ENCODE results near the gene OMG. TPM values are rescaled to one million over a fixed set of nuclear protein-coding genes. Genes with fewer than 3 reads are reported as not detected.
A peak's percentile ranks its signal among the peaks of the same experiment; 100 is the strongest.

Gene OMG
- total RNA-seq, 4 donors from 2014 or later, result not detected

- no peaks in the 10 kb centered on the region for H3K27me3 ChIP-seq
- DNase-seq (ENCODE audit: low spot score in 2 of 2), result no peak
Observed at GRCh38 chr17:31252741-31253140, 44.3 kb downstream of the OMG start.

GRCh38 chr17:31251970-31252328 is 45.1 kb downstream of the OMG start:
- H3K9me3 ChIP-seq, result no peaks in the 10 kb centered on the region
- peak overlapping the region in 1 of 4 donors; percentile 2 for H3K27ac ChIP-seq
- H3K27me3 ChIP-seq, result no peaks in the 10 kb centered on the region
- no peak for DNase-seq (ENCODE audit: low spot score in 2 of 2)
- peaks cover 0 to 28% (median 4%) of the 10 kb centered on the region in 4 donors for H3K4me1 ChIP-seq
- TF ChIP-seq CTCF (IDR thresholded peaks at IDR 0.05), result no peak
- peaks cover 0 to 18% (median 0%) of the 10 kb centered on the region in 3 donors for H3K36me3 ChIP-seq
- no peak overlapping the region for H3K4me3 ChIP-seq

More at GRCh38 chr17:31252741-31253140, 44.3 kb downstream of the OMG start:
- no peak overlapping the region for H3K4me3 ChIP-seq
- no peaks in the 10 kb centered on the region for H3K9me3 ChIP-seq
- H3K36me3 ChIP-seq, result peaks cover 0 to 17% (median 0%) of the 10 kb centered on the region in 3 donors
- TF ChIP-seq POLR2A (IDR thresholded peaks at IDR 0.05), result no peak
- TF ChIP-seq EP300 (IDR thresholded peaks at IDR 0.05), result no peak
- H3K27ac ChIP-seq, result no peak overlapping the region
- peaks cover 0 to 28% (median 4%) of the 10 kb centered on the region in 4 donors for H3K4me1 ChIP-seq
- WGBS, 2 donors, result 35 to 50% methylated on average over 1 of the region's 1 CpG

GRCh38 chr17:31251105-31251969 is 45.7 kb downstream of the OMG start:
- no peaks in the 10 kb centered on the region for H3K27me3 ChIP-seq
- no peak for DNase-seq (ENCODE audit: low spot score in 2 of 2)
- peaks cover 0 to 18% (median 0%) of the 10 kb centered on the region in 3 donors for H3K36me3 ChIP-seq
- H3K4me1 ChIP-seq, result peaks cover 0 to 28% (median 4%) of the 10 kb centered on the region in 4 donors
- no peak overlapping the region for H3K4me3 ChIP-seq
- WGBS, 2 donors, result 70 to 73% methylated on average over 1 of the region's 1 CpG
- no peak for TF ChIP-seq POLR2A (IDR thresholded peaks at IDR 0.05)
- no peak for TF ChIP-seq CTCF (IDR thresholded peaks at IDR 0.05)
- TF ChIP-seq EP300 (IDR thresholded peaks at IDR 0.05), result no peak
- H3K9me3 ChIP-seq, result no peaks in the 10 kb centered on the region
- H3K27ac ChIP-seq, result peak overlapping the region in 2 of 4 donors; percentile 2 to 37

GRCh38 chr17:31250229-31250628 is 46.8 kb downstream of the OMG start:
- WGBS, 2 donors, result 56 to 58% methylated on average over 1 of the region's 1 CpG

GRCh38 chr17:31249835-31250141 is 47.3 kb downstream of the OMG start:
- 78 to 84% methylated on average over 4 of the region's 4 CpGs for WGBS, 2 donors
- TF ChIP-seq EP300 (IDR thresholded peaks at IDR 0.05), result no peak
- TF ChIP-seq CTCF (IDR thresholded peaks at IDR 0.05), result no peak
- no peak for TF ChIP-seq POLR2A (IDR thresholded peaks at IDR 0.05)

More at GRCh38 chr17:31250229-31250628, 46.8 kb downstream of the OMG start:
- TF ChIP-seq POLR2A (IDR thresholded peaks at IDR 0.05) (no peak), CTCF (IDR thresholded peaks at IDR 0.05) (no peak), EP300 (IDR thresholded peaks at IDR 0.05) (no peak)
- no peaks in the 10 kb centered on the region for H3K27me3 ChIP-seq
- peaks cover 0 to 24% (median 0%) of the 10 kb centered on the region in 3 donors for H3K36me3 ChIP-seq
- peaks cover 0 to 28% (median 4%) of the 10 kb centered on the region in 4 donors for H3K4me1 ChIP-seq
- H3K9me3 ChIP-seq, result no peaks in the 10 kb centered on the region
- H3K4me3 ChIP-seq, result no peak overlapping the region
- H3K27ac ChIP-seq, result peak overlapping the region in 1 of 4 donors; percentile 2
- no peak for DNase-seq (ENCODE audit: low spot score in 2 of 2)

More at GRCh38 chr17:31249835-31250141, 47.3 kb downstream of the OMG start:
- Histone ChIP-seq H3K36me3 (peaks cover 0 to 28% (median 0%) of the 10 kb centered on the region in 3 donors), H3K4me3 (no peak overlapping the region), H3K4me1 (peaks cover 0 to 28% (median 4%) of the 10 kb centered on the region in 4 donors), H3K9me3 (no peaks in the 10 kb centered on the region), H3K27me3 (no peaks in the 10 kb centered on the region), H3K27ac (no peak overlapping the region)
- DNase-seq (ENCODE audit: low spot score in 2 of 2), result no peak

Data from tibial nerve (tissue), 4 donors.